MM.1S (cell line): ENCODE data around the gene UTP14C.

ENCODE experiments used
- EZH2 ChIP-seq: fragments of 300-600 bp; sonication (generic); optimal IDR thresholded peaks from 2 replicates; pipeline ENCODE3; 2017; ENCODE audit warnings: low read depth, mild to moderate bottlenecking, antibody characterized with exemption, low read length, mixed read lengths
- TF ChIP-seq, protein P1 (sequence below): fragments of 300-600 bp; sonication (generic); IDR thresholded peaks from 2 replicates; pipeline ENCODE4 v1.5.1; 2016; ENCODE audit warnings: antibody characterized with exemption, low read length, mixed read lengths

DNA sequence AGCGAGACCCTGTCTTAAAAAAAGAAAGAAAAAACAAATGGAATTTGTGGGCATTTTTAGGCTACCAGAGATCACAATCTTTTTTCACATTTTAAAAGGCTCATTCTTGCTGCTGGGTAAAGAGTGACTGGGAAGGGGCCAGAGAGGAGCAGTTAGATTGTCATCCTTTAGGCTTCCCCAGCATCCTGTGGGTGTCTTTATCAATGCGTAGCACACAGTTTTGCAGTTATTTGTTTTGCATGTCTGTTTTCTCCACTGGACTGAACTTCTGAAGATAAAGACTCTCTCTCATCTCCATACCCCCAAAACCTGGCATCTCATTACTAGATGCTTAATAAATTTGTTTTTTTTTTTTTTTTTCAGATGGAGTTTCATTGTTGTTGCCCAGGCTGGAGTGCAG lies 2.1 kb upstream of the UTP14C start:
- TF ChIP-seq EZH2 = no peak
- TF ChIP-seq, protein P1, sequence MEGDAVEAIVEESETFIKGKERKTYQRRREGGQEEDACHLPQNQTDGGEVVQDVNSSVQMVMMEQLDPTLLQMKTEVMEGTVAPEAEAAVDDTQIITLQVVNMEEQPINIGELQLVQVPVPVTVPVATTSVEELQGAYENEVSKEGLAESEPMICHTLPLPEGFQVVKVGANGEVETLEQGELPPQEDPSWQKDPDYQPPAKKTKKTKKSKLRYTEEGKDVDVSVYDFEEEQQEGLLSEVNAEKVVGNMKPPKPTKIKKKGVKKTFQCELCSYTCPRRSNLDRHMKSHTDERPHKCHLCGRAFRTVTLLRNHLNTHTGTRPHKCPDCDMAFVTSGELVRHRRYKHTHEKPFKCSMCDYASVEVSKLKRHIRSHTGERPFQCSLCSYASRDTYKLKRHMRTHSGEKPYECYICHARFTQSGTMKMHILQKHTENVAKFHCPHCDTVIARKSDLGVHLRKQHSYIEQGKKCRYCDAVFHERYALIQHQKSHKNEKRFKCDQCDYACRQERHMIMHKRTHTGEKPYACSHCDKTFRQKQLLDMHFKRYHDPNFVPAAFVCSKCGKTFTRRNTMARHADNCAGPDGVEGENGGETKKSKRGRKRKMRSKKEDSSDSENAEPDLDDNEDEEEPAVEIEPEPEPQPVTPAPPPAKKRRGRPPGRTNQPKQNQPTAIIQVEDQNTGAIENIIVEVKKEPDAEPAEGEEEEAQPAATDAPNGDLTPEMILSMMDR = no peak
